Mesothelial cell of epicardium (in vitro differentiated cells): Measurements from ENCODE around the gene MAD1L1. TPM values are rescaled to one million over a fixed set of nuclear protein-coding genes. Genes with fewer than 3 reads are reported as not detected.

Experiments used
- DNase-seq, 2 experiments: peaks; one replicate each; pipeline ENCODE4 v3.0.0; 2021; ENCODE audit warnings: low spot score in 2 of 2; ENCODE audit not compliant: unreplicated experiment in 2 of 2
- H3K27ac Mint-ChIP-seq: 2 replicates; pipeline ENCODE4 v1.8.0; 2021; ENCODE audit warnings: mixed read lengths
- H3K27me3 Mint-ChIP-seq: 2 replicates; pipeline ENCODE4 v1.8.0; 2021; ENCODE audit warnings: low read depth, mixed read lengths
- H3K36me3 Mint-ChIP-seq: 2 replicates; pipeline ENCODE4 v1.8.0; 2021; ENCODE audit warnings: mixed read lengths
- H3K4me1 Mint-ChIP-seq: 2 replicates; pipeline ENCODE4 v1.8.0; 2021; ENCODE audit warnings: mixed read lengths
- H3K4me3 Mint-ChIP-seq: 2 replicates; pipeline ENCODE4 v1.8.0; 2021; ENCODE audit warnings: mild to moderate bottlenecking, moderate library complexity, mixed read lengths
- H3K9me3 Mint-ChIP-seq: 2 replicates; pipeline ENCODE4 v1.8.0; 2021; ENCODE audit warnings: mixed read lengths
- total RNA-seq: library from RNA; stranded (reverse); gene quantifications from 3 replicates; pipeline ENCODE4 v1.2.1, GENCODE V29; 2021
- TF ChIP-seq, protein P1 (sequence below): fragments of 200-600 bp; sonication (generic); IDR thresholded peaks from one replicate; pipeline ENCODE4 v1.5.0; 2021; ENCODE audit warnings: antibody characterized with exemption; ENCODE audit not compliant: unreplicated experiment

Gene MAD1L1
- total RNA-seq, 1 donor from 2014 or later = 45.0 TPM

- H3K9me3 Mint-ChIP-seq = peaks cover 8% of the 10 kb centered on the region
- no peak for DNase-seq
- H3K27ac Mint-ChIP-seq = no peak overlapping the region
- H3K36me3 Mint-ChIP-seq = peaks cover 14% of the 10 kb centered on the region
- TF ChIP-seq, protein P1, sequence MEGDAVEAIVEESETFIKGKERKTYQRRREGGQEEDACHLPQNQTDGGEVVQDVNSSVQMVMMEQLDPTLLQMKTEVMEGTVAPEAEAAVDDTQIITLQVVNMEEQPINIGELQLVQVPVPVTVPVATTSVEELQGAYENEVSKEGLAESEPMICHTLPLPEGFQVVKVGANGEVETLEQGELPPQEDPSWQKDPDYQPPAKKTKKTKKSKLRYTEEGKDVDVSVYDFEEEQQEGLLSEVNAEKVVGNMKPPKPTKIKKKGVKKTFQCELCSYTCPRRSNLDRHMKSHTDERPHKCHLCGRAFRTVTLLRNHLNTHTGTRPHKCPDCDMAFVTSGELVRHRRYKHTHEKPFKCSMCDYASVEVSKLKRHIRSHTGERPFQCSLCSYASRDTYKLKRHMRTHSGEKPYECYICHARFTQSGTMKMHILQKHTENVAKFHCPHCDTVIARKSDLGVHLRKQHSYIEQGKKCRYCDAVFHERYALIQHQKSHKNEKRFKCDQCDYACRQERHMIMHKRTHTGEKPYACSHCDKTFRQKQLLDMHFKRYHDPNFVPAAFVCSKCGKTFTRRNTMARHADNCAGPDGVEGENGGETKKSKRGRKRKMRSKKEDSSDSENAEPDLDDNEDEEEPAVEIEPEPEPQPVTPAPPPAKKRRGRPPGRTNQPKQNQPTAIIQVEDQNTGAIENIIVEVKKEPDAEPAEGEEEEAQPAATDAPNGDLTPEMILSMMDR = no peak
- H3K27me3 Mint-ChIP-seq = no peaks in the 10 kb centered on the region
- H3K4me1 Mint-ChIP-seq = peaks cover 19% of the 10 kb centered on the region
- no peak overlapping the region for H3K4me3 Mint-ChIP-seq
Observed at GRCh38 chr7:1924258-1924817, 308.4 kb downstream of the MAD1L1 start.

DNA sequence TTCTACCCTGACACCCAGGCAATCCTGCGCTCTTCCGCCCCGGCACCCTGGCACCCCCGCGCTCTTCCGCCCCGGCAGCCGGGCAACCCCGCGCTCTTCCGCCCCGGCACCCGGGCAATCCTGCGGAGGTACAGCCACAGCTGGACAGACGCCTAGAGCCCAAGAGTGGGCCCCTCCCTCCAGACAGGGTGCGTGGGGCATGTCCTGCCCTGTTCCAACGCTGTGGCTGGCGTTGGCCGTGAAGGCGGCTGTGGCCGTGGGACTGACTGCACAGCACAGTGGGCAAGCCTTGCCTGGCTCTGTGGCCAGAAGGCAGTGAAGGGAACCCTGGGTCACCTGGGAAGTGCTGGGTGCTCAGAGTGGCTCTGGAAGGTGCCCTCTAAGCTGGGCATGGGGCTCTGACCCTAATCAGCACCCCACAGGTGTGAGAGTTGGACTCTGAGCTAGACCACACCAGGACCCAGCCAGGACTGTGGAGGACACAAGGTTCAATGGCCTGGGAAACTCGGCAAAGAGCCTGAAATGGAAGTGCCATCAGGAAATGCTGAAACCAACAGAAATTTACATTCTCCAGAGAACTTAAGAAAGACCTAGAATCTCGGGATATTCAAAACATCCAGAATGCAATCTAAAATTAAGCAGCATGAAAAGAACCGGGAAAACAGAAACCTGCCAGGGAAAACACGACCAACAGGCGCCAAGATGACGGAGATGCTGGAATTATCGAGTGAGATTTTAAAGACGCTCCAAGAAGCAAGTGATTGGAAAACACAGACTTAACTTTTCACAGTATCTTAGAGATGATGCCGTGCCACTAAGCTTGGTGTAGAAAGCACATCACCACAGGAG, 309.1 kb downstream of the MAD1L1 start:
- peaks cover 14% of the 10 kb centered on the region for H3K36me3 Mint-ChIP-seq
- no peaks in the 10 kb centered on the region for H3K27me3 Mint-ChIP-seq
- H3K4me1 Mint-ChIP-seq = peaks cover 19% of the 10 kb centered on the region
- no peak overlapping the region for H3K27ac Mint-ChIP-seq
- DNase-seq = no peak
- TF ChIP-seq, protein P1 = no peak
- H3K9me3 Mint-ChIP-seq = peaks cover 8% of the 10 kb centered on the region
- H3K4me3 Mint-ChIP-seq = no peak overlapping the region

DNA sequence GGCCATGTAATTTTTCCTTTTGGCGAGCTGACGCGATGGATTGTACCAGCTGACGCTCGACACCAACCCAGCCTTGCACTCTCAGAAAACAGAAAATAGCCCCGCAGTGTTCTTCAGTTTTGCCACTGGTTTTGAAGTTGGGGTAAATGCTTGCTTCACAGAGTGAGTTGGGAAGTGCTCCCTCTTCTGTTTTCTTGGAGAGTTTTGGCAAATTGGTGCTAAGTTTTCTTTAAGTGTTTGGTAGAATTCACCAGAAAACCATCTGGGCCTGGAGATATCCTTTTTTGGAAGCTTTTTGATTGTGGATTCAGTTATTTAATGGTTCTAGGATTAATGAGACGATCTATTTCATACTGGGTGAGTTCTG, 309.9 kb downstream of the MAD1L1 start:
- Mint-ChIP-seq H3K36me3 (peaks cover 14% of the 10 kb centered on the region), H3K27ac (no peak overlapping the region), H3K27me3 (no peaks in the 10 kb centered on the region), H3K4me3 (no peak overlapping the region), H3K4me1 (peaks cover 19% of the 10 kb centered on the region), H3K9me3 (peaks cover 8% of the 10 kb centered on the region)
- TF ChIP-seq, protein P1 = no peak
- DNase-seq = no peak

DNA sequence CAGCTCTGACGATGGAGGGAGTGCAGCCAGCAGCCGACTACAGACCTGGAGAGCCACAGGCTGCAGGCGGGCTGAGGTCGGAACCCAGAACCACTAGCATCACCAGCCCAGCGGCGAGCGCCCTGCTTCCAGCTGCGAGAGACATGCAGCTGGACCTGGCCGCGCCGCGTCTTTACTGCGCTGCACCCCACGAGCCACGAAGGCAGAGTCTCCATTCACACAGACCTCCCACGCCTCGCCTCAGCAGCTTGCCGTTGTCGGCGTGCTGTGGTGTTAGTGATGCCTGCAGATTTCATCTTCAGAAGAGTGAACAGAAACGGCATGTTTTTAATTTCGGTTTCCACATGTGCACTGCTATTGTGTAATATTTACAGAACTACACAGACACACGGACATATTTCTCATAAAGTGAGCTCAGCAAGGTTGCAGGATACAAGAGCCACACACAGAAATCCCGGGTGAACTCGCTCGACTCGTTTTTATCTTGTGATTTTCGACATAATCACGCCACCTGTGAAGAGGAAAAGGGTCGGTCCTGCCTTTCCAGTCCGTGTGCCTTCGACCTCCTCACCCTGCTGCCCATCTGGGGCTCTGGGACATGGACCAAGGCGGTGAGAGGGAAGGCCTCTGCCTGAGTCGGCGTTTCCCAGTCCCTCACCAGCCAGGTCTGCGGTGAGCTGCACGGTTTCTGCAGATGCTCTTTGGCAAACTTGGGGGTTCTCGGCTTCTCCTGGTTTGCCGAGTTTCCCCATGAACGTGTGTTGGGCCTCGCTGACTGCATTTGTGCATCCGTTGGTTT, 310.5 kb downstream of the MAD1L1 start:
- Mint-ChIP-seq H3K4me1 (peaks cover 21% of the 10 kb centered on the region), H3K27me3 (no peaks in the 10 kb centered on the region), H3K4me3 (no peak overlapping the region), H3K36me3 (peaks cover 14% of the 10 kb centered on the region), H3K9me3 (peaks cover 8% of the 10 kb centered on the region), H3K27ac (no peak overlapping the region)
- TF ChIP-seq, protein P1 = no peak
- no peak for DNase-seq

DNA sequence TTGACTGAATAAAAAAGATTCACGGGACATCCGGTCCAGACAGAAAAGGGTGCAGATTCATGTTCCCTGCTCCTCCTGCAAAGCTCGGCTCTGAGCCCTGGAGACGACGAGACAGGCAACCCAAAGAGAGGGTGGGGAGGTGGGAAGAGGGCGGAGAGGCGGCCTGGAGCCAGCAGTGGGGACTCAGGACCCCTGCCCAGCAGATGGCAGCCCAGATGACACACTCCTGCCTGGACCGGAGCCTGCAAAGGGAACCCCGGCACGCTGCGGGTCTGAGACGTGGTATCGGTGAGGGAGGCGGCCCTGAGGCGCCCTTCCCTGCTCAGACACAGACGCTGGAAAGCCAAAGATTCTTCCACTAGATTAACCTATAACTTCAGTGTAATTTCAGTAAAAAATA, 311.9 kb downstream of the MAD1L1 start:
- Mint-ChIP-seq H3K27ac (no peak overlapping the region), H3K36me3 (peaks cover 14% of the 10 kb centered on the region), H3K9me3 (peaks cover 8% of the 10 kb centered on the region), H3K4me1 (peaks cover 9% of the 10 kb centered on the region), H3K27me3 (no peaks in the 10 kb centered on the region), H3K4me3 (no peak overlapping the region)
- DNase-seq = no peak
- TF ChIP-seq, protein P1 = no peak
